ENCODE results near the gene PTGR1. TPM values are rescaled to one million over a fixed set of nuclear protein-coding genes. Genes with fewer than 3 reads are reported as not detected.

The PTGR1 gene
- total RNA-seq, 2 experiments from 2014 or later: 1.1 to 1.6 TPM

DNA sequence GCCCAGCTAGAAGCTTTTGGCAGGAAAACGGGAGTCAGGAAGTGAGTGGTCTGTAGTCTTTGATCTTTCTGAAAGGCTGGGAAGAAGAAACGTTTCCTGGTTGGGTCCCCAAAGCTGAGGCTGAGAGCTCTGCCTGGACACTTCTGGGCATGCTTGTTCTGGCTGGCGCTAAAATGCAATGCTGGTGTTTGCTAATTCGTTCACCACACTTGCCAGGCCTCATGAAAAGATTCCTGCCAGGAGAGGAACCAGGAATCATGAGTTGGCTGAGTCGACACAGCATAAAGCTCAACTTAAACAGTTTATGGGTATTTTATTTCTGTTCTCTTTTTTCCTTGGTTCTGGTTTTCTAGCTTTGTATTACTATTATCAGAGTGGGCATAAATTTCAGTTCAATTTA, 10.7 kb upstream of the PTGR1 start:
- Mint-ChIP-seq H3K9me3 (no peaks in the 10 kb centered on the region), H3K27me3 (ENCODE audit: low read depth) (peaks cover 28% of the 10 kb centered on the region), H3K27ac (no peak overlapping the region), H3K4me1 (ENCODE audit: low read depth) (no peaks in the 10 kb centered on the region), H3K4me3 (no peak overlapping the region), H3K36me3 (ENCODE audit: low read depth) (no peaks in the 10 kb centered on the region)
- intact Hi-C loops (cut with micrococcal nuclease): no loop called here
- DNase-seq: no peak
- CTCF ChIA-PET: interaction anchor here (0.5 to 1.3 kb wide), 5 partner anchors 12 to 519 kb away, joined by 3 to 6 read pairs (median 4); no protein-coding TSS in a partner anchor

GRCh38 chr9:111605041-111605559, 5.7 kb upstream of the PTGR1 start:
- Mint-ChIP-seq H3K27ac (no peak overlapping the region), H3K27me3 (ENCODE audit: low read depth) (peaks cover 19% of the 10 kb centered on the region), H3K9me3 (no peaks in the 10 kb centered on the region), H3K4me3 (no peak overlapping the region), H3K36me3 (ENCODE audit: low read depth) (no peaks in the 10 kb centered on the region), H3K4me1 (ENCODE audit: low read depth) (no peaks in the 10 kb centered on the region)
- CTCF ChIA-PET: interaction anchor here (0.7 kb wide), 1 partner anchor 850 kb away, joined by 6 read pairs; no protein-coding TSS in a partner anchor
- no peak for DNase-seq
- intact Hi-C loops (cut with micrococcal nuclease): no loop called here

DNA sequence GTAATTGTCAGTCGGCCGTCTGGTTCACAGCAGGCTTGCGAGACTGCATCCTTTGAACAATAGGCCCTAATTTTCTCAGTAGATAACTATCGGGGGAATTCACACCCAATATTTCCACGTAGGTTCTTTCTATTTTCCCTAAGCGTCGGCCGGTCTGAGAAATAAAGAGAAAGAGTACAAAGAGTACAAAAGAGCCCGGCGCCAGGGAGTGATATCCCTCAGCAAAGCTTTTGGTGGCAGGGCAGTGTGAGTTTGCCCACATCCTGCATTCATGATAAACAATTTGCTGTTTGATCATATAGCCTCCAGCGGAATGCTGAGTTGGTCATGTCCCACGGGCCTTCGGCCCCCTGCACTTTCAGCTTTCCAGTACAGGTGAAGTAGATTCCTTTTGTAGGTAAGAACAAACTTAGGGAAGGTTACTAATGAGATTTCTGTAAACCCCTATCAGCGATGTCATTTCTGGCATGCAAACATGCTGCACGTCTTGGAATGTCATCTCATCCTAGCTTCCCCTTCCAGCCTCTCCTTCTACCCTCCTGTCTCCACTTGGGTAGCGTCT, 4.7 kb upstream of the PTGR1 start:
- Mint-ChIP-seq H3K4me3 (no peak overlapping the region), H3K27ac (no peak overlapping the region), H3K36me3 (ENCODE audit: low read depth) (no peaks in the 10 kb centered on the region)

DNA sequence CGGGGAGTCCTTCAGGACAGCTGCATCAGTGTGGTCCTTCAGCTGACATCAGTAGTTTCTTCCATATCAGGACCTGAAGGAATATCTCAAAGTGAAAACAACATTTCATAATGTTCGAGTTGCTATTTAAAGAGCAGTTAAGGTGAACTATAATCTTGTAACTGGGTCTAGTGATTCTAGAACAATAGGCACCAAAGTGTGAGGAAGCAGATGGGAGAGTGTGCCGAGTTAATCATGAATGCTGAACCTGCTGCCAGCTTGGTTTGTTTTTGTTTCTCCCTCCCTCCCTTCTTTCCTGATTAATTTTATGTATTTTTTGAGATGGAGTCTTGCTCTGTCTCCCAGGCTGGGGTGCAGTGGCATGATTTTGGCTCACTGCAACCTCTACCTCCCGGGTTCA, 3.6 kb upstream of the PTGR1 start:
- CTCF ChIA-PET: no interaction called here
- DNase-seq: no peak
- peaks cover 10% of the 10 kb centered on the region for H3K4me1 Mint-ChIP-seq (ENCODE audit: low read depth)

More for the DNA sequence above, 4.7 kb upstream of the PTGR1 start:
- Mint-ChIP-seq H3K27me3 (ENCODE audit: low read depth) (peaks cover 21% of the 10 kb centered on the region), H3K4me1 (ENCODE audit: low read depth) (peaks cover 3% of the 10 kb centered on the region), H3K9me3 (no peaks in the 10 kb centered on the region)
- CTCF ChIA-PET: interaction anchor here (0.6 kb wide), 1 partner anchor 10 kb away, joined by 3 read pairs; no protein-coding TSS in a partner anchor
- no peak for DNase-seq
- intact Hi-C loops (cut with micrococcal nuclease): no loop called here

GRCh38 chr9:111601237-111602018, 2.0 kb upstream of the PTGR1 start:
- CTCF ChIA-PET: interaction anchor here (0.7 kb wide), 1 partner anchor 689 kb away, joined by 3 read pairs; no protein-coding TSS in a partner anchor
- Mint-ChIP-seq H3K4me3 (no peak overlapping the region), H3K27ac (no peak overlapping the region), H3K36me3 (ENCODE audit: low read depth) (no peaks in the 10 kb centered on the region), H3K9me3 (no peaks in the 10 kb centered on the region), H3K4me1 (ENCODE audit: low read depth) (peaks cover 12% of the 10 kb centered on the region), H3K27me3 (ENCODE audit: low read depth) (peaks cover 27% of the 10 kb centered on the region)
- intact Hi-C loops (cut with micrococcal nuclease): no loop called here
- DNase-seq: no peak

More for the DNA sequence above, 3.6 kb upstream of the PTGR1 start:
- Mint-ChIP-seq H3K36me3 (ENCODE audit: low read depth) (no peaks in the 10 kb centered on the region), H3K9me3 (no peaks in the 10 kb centered on the region), H3K27ac (no peak overlapping the region), H3K27me3 (ENCODE audit: low read depth) (peaks cover 21% of the 10 kb centered on the region), H3K4me3 (no peak overlapping the region)
- intact Hi-C loops (cut with micrococcal nuclease): no loop called here

DNA sequence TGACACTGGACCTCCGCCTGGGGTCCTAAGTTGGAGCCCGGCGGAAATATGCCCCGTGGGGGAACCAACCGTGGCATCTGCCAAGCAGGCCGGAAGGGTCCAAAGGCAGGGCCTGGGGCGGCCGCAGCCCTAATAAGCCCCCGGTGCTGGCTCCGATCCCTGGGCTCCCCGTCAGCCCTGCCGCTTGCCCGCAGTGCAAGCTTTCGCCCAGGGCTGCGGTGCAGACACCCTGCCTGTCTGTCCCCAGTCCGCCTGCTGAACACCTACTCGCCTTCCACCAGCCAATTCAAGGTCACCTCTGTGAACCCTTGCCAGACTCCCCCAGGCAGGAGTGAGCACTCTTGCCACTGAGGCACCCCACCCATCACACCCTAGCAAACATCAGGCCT, 502 bp upstream of the PTGR1 start:
- intact Hi-C loops (cut with micrococcal nuclease): loop anchor here (1.0 to 5.0 kb wide), 5 partner anchors 23 to 757 kb away; partner anchors contain the start of gene PTBP3
- Mint-ChIP-seq H3K36me3 (ENCODE audit: low read depth) (no peaks in the 10 kb centered on the region), H3K27me3 (ENCODE audit: low read depth) (peaks cover 27% of the 10 kb centered on the region), H3K4me3 (peak overlapping the region; percentile 80), H3K9me3 (no peaks in the 10 kb centered on the region), H3K27ac (no peak overlapping the region), H3K4me1 (ENCODE audit: low read depth) (peaks cover 12% of the 10 kb centered on the region)
- CTCF ChIA-PET: interaction anchor here (0.7 to 1.2 kb wide), 2 partner anchors 88 to 160 kb away, joined by 3 to 4 read pairs; no protein-coding TSS in a partner anchor
- no peak for DNase-seq

DNA sequence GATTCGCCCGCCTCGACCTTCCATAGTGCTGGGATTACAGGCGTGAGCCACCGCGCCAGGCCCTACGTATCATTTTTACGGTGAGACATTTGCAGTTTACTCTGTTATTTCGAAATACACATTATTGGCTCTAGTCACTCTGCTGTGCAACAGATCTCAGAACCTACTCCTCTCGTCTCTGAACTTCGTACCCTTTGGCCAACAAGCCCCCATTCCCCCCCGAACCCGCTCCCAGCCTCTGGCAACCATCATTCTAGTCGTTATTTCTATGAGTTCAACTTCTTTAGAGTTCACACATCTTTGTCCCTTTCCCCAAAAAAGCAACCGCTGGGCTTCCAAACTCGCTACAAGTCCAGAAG, 735 bp downstream of the PTGR1 start:
- Mint-ChIP-seq H3K27ac (no peak overlapping the region), H3K4me3 (peak overlapping the region; percentile 80), H3K36me3 (ENCODE audit: low read depth) (no peaks in the 10 kb centered on the region), H3K9me3 (no peaks in the 10 kb centered on the region), H3K27me3 (ENCODE audit: low read depth) (peaks cover 27% of the 10 kb centered on the region), H3K4me1 (ENCODE audit: low read depth) (peaks cover 12% of the 10 kb centered on the region)
- intact Hi-C loops (cut with micrococcal nuclease): loop anchor here (1.0 to 5.0 kb wide), 9 partner anchors 24 to 758 kb away; partner anchors contain the start of genes DNAJC25 and PTBP3
- CTCF ChIA-PET: interaction anchor here (0.6 to 2.7 kb wide), 20 partner anchors 10 to 1513 kb away, joined by 3 to 24 read pairs (median 3); partner anchors contain the start of gene GNG10
- DNase-seq: peak; percentile 47

GRCh38 chr9:111597852-111598732, 1.4 kb downstream of the PTGR1 start:
- intact Hi-C loops (cut with micrococcal nuclease): loop anchor here (1.0 to 5.0 kb wide), 8 partner anchors 25 to 759 kb away; partner anchors contain the start of genes DNAJC25 and PTBP3
- Mint-ChIP-seq H3K4me1 (ENCODE audit: low read depth) (peaks cover 12% of the 10 kb centered on the region), H3K27me3 (ENCODE audit: low read depth) (peaks cover 27% of the 10 kb centered on the region), H3K4me3 (peak overlapping the region; percentile 80), H3K27ac (no peak overlapping the region), H3K9me3 (no peaks in the 10 kb centered on the region), H3K36me3 (ENCODE audit: low read depth) (no peaks in the 10 kb centered on the region)
- DNase-seq: peak; percentile 81
- CTCF ChIA-PET: interaction anchor here (0.6 to 2.7 kb wide), 23 partner anchors 10 to 890 kb away, joined by 3 to 24 read pairs (median 3); partner anchors contain the start of gene GNG10

GRCh38 chr9:111588846-111589245, 10.6 kb downstream of the PTGR1 start:
- DNase-seq: no peak
- intact Hi-C loops (cut with micrococcal nuclease): no loop called here
- no peaks in the 10 kb centered on the region for H3K4me1 Mint-ChIP-seq (ENCODE audit: low read depth)
- no peaks in the 10 kb centered on the region for H3K27me3 Mint-ChIP-seq (ENCODE audit: low read depth)
- CTCF ChIA-PET: no interaction called here
- H3K9me3 Mint-ChIP-seq: no peaks in the 10 kb centered on the region
- no peak overlapping the region for H3K27ac Mint-ChIP-seq
- H3K36me3 Mint-ChIP-seq (ENCODE audit: low read depth): no peaks in the 10 kb centered on the region
- no peak overlapping the region for H3K4me3 Mint-ChIP-seq

DNA sequence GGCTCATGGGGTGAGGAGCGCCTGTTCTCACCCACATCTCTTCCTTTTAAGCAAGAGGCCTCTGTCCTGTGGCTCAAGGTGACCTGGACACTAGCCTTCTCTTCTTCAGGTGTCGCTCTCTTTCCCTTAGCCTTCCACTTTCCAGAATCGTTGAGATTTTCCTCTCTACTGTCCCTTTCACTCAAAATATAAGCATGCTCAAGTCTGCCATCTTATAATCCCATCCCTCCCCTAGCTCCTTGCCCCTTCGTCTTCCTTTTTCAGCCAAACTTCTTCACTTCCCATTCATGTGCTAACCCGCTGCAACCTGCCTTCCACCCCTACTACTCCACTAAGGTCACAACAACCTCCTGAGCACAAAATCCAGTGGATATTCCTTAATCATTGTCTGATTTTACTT, 13.1 kb downstream of the PTGR1 start:
- DNase-seq: no peak
- no peaks in the 10 kb centered on the region for H3K9me3 Mint-ChIP-seq
- H3K36me3 Mint-ChIP-seq (ENCODE audit: low read depth): no peaks in the 10 kb centered on the region
- H3K27me3 Mint-ChIP-seq (ENCODE audit: low read depth): no peaks in the 10 kb centered on the region
- no peak overlapping the region for H3K4me3 Mint-ChIP-seq
- CTCF ChIA-PET: no interaction called here
- intact Hi-C loops (cut with micrococcal nuclease): no loop called here
- no peaks in the 10 kb centered on the region for H3K4me1 Mint-ChIP-seq (ENCODE audit: low read depth)
- no peak overlapping the region for H3K27ac Mint-ChIP-seq

GRCh38 chr9:111582888-111583287, 16.6 kb downstream of the PTGR1 start:
- intact Hi-C loops (cut with micrococcal nuclease): no loop called here
- Mint-ChIP-seq H3K4me1 (ENCODE audit: low read depth) (no peaks in the 10 kb centered on the region), H3K4me3 (no peak overlapping the region), H3K27ac (no peak overlapping the region), H3K27me3 (ENCODE audit: low read depth) (no peaks in the 10 kb centered on the region), H3K36me3 (ENCODE audit: low read depth) (no peaks in the 10 kb centered on the region), H3K9me3 (no peaks in the 10 kb centered on the region)
- DNase-seq: no peak
- CTCF ChIA-PET: interaction anchor here (1.4 to 1.6 kb wide), 2 partner anchors 9 to 110 kb away, joined by 3 read pairs; no protein-coding TSS in a partner anchor
